Fibroblast of mammary gland (primary cell): ENCODE data around the gene AMPH.
A peak's percentile ranks its signal among the peaks of the same experiment; 100 is the strongest.
"Not testable (repeated sequence)": the region's sequence is repeated elsewhere in the genome, so short reads cannot be mapped to it uniquely, and the experiment has no call there.

Experiments
- DNase-seq: peaks from one replicate; pipeline ENCODE4 v3.0.0-alpha.2; 2010; ENCODE audit warnings: low read depth
- H3K4me3 ChIP-seq: 2 replicates; pipeline ENCODE4 v1.5.1; 2011; ENCODE audit warnings: low read depth, mild to moderate bottlenecking, low read length, moderate library complexity; ENCODE audit not compliant: control insufficient read depth
- TF ChIP-seq, protein P1 (sequence below): conservative IDR thresholded peaks from 2 replicates; pipeline ENCODE4 v1.5.1; 2011; ENCODE audit warnings: low read depth, low read length, inconsistent platforms; ENCODE audit not compliant: control insufficient read depth, insufficient read depth

Gene AMPH

DNA sequence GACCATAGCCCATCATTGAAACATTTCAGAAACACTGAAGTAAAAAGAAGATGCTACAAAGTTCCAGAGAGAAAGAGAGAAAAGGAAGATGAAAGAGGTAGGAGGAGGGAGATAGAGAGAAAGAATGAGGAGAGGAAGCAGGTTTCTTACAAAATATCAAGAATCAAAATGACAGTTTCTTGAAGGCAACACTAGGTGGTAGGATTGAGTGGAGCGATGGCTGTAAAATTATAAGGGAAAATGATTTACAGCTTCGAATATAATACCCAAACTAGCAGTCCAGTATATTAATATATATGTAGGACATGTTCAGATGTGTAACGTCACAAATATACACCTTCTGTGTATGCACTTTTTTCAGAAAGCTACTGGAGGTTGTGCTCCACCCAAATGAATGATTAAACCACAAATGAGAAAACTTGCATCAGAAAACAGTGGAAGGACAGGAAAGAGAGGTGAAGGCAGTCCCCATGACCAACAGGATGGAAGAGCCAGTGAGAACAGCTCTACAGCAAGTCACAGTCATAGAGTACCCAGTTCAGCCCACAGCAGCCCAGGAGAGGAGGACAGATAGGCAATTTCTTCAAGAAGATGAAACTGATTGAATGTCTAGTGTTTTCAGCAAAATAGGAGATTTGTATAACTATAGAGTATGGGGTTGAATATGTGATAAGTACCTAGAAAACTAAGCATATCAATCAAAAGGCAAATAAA lies 206.3 kb downstream of the AMPH start:
- DNase-seq = peak; percentile 23
- TF ChIP-seq, protein P1, sequence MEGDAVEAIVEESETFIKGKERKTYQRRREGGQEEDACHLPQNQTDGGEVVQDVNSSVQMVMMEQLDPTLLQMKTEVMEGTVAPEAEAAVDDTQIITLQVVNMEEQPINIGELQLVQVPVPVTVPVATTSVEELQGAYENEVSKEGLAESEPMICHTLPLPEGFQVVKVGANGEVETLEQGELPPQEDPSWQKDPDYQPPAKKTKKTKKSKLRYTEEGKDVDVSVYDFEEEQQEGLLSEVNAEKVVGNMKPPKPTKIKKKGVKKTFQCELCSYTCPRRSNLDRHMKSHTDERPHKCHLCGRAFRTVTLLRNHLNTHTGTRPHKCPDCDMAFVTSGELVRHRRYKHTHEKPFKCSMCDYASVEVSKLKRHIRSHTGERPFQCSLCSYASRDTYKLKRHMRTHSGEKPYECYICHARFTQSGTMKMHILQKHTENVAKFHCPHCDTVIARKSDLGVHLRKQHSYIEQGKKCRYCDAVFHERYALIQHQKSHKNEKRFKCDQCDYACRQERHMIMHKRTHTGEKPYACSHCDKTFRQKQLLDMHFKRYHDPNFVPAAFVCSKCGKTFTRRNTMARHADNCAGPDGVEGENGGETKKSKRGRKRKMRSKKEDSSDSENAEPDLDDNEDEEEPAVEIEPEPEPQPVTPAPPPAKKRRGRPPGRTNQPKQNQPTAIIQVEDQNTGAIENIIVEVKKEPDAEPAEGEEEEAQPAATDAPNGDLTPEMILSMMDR = peak; percentile 27
- no peak overlapping the region for H3K4me3 ChIP-seq

DNA sequence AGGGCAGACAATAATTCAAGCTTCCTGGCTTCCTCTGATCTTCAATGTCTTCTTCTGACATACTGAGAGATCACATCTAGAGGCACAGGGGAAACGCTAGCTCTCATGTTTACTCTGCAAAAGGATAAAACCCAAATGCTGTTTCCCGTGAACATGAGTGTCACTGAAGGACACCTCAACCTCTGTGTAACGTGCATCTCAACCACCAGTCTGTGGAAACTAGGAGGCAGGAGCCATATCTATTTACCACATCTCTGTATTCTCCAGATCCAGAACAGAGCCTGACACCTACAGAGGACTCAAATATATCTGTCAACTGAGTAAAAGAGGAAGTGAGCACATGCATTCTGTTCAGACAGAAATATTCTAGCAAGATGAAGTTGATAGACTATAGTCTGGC lies 217.4 kb downstream of the AMPH start:
- TF ChIP-seq, protein P1 = no peak
- H3K4me3 ChIP-seq = no peak overlapping the region
- no peak for DNase-seq

DNA sequence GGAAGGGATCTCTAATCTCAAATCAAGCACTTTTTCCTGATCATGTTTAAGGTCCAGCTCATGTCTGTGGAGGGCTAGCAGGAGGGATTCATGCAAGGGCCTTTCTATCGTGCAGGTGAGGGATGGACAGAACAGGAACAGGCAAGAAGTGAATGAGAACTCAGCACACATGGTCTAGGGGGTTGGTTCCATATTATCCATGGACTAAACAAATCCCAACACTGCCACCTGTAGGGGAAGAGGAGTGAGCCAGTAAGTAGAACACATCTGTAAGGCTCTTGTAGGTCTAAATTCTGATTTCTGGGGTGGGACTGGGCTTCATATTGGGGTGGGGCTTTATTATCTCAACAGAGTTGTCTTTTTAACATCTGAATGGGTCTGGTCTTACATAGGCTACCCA lies 219.8 kb downstream of the AMPH start:
- no peak overlapping the region for H3K4me3 ChIP-seq
- TF ChIP-seq, protein P1 = peak; percentile 41
- peak; percentile 24 for DNase-seq

DNA sequence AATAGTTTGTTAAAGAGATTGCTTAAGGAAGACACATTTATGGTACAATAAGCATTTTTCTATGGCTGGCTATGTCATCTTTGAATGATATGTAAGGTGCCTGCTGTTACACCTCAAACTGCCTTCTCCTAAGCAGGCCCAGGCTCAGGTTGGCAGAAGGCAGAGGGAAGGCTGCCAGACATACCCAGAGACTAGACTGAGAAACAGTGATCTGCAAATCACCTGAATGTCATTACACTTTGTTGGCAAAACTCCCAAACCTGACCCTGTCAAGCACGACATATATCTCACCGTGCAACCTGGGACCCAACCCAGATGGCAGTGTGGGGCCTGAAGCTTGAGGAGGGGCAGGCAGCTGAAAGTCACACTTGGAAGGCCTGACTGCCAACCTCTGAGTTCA lies 221.1 kb downstream of the AMPH start:
- H3K4me3 ChIP-seq = no peak overlapping the region
- TF ChIP-seq, protein P1 = no peak
- DNase-seq = no peak

DNA sequence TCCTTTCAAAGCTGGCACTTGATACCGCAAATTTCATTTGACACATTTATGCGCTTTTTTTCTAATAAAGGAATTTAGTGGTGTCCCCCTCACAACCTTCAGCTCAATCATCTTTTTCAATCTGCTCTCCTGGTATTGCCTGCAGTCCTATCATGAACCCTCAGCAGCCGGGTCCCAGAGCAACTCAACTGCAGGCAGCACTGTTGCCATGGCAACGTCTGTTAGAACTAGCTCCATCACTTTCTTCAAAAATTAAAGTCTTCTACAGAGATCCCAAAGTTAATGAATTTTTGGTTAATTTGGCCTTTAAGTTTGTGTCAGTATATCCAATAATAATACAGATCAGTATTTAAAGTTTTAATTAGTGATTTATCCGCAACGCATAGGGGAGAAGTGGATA lies 221.6 kb downstream of the AMPH start:
- TF ChIP-seq, protein P1 = no peak
- no peak for DNase-seq
- no peak overlapping the region for H3K4me3 ChIP-seq

DNA sequence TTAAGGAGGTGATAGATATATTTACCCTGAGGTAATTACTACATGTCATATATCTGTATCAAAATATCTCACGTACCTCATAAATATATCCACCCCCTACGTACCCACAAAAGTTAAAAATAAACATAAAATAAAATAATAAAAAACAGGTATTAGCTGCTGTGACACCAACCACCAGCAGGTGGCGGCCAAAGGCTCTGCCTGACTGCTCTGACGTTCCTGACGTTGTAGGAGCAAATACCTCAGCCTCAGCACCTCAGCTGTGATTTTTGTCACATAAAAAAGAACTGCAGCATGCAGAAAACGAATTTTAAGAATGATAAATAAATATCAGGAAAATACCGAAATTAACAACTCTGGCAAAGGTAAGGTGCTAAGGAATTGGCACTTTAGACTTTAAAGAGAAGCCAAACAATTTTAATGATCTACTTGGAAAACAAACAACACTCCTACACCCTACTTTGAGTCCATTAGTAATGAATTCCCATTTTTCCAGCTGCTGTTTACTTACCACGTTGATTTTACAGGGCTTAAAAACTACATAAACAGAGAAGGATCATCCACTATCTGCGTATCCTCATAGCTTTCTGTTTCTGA lies 232.3 kb downstream of the AMPH start:
- TF ChIP-seq, protein P1 = peak; percentile 93
- H3K4me3 ChIP-seq = no peak overlapping the region
- DNase-seq = peak; percentile 53

DNA sequence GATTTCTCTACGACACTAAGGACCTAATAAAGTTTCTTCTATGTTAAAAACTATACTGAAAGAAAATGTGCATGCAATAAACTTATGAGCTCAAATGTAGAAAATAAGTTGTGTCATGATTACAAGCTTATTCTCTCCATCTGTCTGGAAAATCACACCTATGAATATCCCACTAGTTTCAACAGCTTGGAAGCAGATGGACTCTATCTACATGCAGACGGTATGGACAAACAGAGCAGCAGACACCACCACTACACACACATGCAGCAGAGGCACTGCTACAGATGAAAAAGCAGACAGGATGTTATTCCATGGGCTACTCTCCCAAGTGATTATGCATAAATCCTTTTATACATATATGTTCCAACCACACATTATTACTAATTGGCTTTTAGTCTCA lies 234.3 kb downstream of the AMPH start:
- TF ChIP-seq, protein P1 = no peak
- DNase-seq = no peak

DNA sequence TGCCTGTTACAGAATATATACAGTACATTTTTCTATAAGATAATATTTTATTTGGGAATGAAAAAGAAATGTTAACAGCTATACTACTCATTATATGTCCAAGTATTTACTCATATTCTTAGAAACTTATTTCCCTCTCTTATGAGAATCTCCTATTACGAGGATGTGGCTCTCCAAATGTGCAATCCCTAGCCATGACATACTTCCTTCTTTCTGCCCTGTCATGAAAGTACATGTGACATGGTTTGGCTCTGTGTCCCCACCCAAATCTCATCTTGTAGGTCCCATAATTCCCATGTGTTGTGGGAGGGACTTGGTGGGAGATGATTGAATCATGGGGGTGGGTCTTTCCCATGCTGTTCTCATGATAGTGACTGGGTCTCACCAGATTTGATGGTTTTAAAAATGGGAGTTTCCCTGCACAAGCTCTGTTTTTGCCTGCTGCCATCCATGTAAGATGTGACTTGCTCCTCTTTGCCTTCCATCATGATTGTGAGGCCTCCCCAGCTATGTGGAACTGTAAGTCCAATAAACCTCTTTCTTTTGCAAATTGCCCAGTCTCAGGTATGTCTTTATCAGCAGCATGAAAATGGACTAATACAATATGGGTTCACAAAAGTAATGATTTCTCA lies 235.1 kb downstream of the AMPH start:
- not testable (repeated sequence) for DNase-seq

More for the DNA sequence above, 234.3 kb downstream of the AMPH start:
- H3K4me3 ChIP-seq = no peak overlapping the region

More for the DNA sequence above, 235.1 kb downstream of the AMPH start:
- H3K4me3 ChIP-seq = not testable (repeated sequence)
